Body of pancreas (tissue), 4 donors: ENCODE results near the gene CYBC1. TPM values are rescaled to one million over a fixed set of nuclear protein-coding genes. Genes with fewer than 3 reads are reported as not detected.

Source experiments
- ATAC-seq: fragments of 150-250 bp; one replicate; pipeline ENCODE4 v1.9.1; 2016
- DNase-seq, 4 donors: peaks; one replicate each; pipeline ENCODE4 v3.0.0-alpha.2; 2019
- H3K27ac ChIP-seq, 4 donors: fragments of 200-600 bp; sonication (generic); 1 replicate in 3 of 4; 2 replicates in 1 of 4; pipeline versions ENCODE4 v1.5.1 to v1.6.1; 2016 to 2019; ENCODE audit warnings: mild to moderate bottlenecking in 1 of 4, mixed read lengths in 1 of 4, moderate library complexity in 1 of 4
- H3K27me3 ChIP-seq, 2 donors: fragments of 200-600 bp; sonication (generic); one replicate each; pipeline ENCODE4 v1.6.0; 2016; ENCODE audit warnings: mild to moderate bottlenecking in 1 of 2
- H3K36me3 ChIP-seq, 2 donors: fragments of 200-600 bp; sonication (generic); replicated peaks in 1 of 2; 2 replicates each; pipeline ENCODE4 v1.5.1; 2016; ENCODE audit warnings: low read depth in 2 of 2; ENCODE audit not compliant: insufficient read depth in 1 of 2
- H3K4me1 ChIP-seq: fragments of 200-600 bp; sonication (generic); one replicate; pipeline ENCODE4 v1.6.0; 2016
- H3K4me3 ChIP-seq, 2 donors: fragments of 200-600 bp; sonication (generic); 1 replicate in 1 of 2; 2 replicates in 1 of 2; pipeline ENCODE4 v1.5.1; 2016 to 2019
- H3K9me3 ChIP-seq, 3 donors: fragments of 200-600 bp; sonication (generic); 1 replicate in 2 of 3; 2 replicates in 1 of 3; pipeline ENCODE4 v1.5.1; 2016
- POLR2A ChIP-seq, 3 donors: fragments of 450-650 bp; IDR thresholded peaks; one replicate each; pipeline ENCODE4 v1.6.1; 2016; ENCODE audit warnings: antibody characterized with exemption in 3 of 3, mild to moderate bottlenecking in 2 of 3
- WGBS, 2 donors: methylation state at CpG; one replicate each; pipeline ENCODE4 v1.1.5; 2017; 5-methylcytosine and 5-hydroxymethylcytosine counted together
- intact Hi-C: fragments of 100-400 bp; cut with DNase I; formaldehyde crosslinking; loops from one replicate; pipeline ENCODE4 v1.15.1; 2023
- total RNA-seq, 2 donors: library from RNA; depleted of rRNA; stranded (reverse); fragments of >200 nt; gene quantifications; one replicate each; pipeline ENCODE4 v1.1.0, GENCODE V29; 2016
- TF ChIP-seq, protein P1 (sequence below), 7 experiments: fragments of 450-650 bp in 4 of 7; fragments of 200-600 bp in 3 of 7; sonication (generic) in 3 of 7; IDR thresholded peaks; one replicate each; pipeline ENCODE4 v1.5.1; 2016 to 2019; ENCODE audit warnings: antibody characterized with exemption in 7 of 7

Gene CYBC1
- total RNA-seq, 2 donors from 2014 or later, result 53.1 to 68.2 TPM

DNA sequence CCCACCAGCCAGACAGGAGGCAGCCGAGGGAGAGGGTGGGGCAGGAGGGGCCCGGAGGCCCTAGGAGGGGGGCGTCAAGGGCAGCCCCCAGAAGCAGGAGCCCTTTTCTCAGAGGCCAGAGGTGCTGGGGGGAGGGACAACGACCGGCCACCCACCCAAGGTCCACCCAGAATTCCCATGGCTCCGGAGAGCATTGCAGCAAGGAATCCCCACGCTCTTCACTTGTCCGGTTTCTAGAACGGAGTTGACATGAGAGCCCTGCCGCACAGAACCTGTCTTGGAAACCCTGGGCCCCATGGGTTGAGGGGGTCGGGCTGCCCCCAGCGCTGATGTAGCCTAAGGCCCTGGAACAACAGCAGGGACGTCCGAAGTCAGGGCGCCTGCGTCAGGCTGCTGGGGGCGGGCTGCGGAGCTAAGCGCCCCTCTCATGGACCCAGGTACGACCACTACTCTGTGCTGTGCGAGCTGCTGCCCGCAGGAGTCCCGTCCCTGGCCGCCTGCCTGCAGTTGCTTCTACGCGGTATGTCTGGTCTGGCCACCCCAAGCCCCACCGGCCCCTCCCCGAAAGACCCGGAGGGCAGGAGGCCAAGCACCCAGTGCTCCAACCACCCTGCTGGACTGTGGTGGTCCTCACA, 11.2 kb downstream of the CYBC1 start:
- peaks cover 53% of the 10 kb centered on the region for H3K4me1 ChIP-seq
- H3K4me3 ChIP-seq, result no peak overlapping the region
- no peaks in the 10 kb centered on the region for H3K27me3 ChIP-seq
- intact Hi-C loops, result no loop called here
- no peak for ATAC-seq
- peak overlapping the region in 1 of 4 donors; percentile 71 for H3K27ac ChIP-seq
- no peaks in the 10 kb centered on the region for H3K9me3 ChIP-seq
- 91 to 97% methylated on average over 13 to 29 of the region's 29 CpGs for WGBS, 2 donors
- H3K36me3 ChIP-seq, result no peaks in the 10 kb centered on the region
- TF ChIP-seq, protein P1, sequence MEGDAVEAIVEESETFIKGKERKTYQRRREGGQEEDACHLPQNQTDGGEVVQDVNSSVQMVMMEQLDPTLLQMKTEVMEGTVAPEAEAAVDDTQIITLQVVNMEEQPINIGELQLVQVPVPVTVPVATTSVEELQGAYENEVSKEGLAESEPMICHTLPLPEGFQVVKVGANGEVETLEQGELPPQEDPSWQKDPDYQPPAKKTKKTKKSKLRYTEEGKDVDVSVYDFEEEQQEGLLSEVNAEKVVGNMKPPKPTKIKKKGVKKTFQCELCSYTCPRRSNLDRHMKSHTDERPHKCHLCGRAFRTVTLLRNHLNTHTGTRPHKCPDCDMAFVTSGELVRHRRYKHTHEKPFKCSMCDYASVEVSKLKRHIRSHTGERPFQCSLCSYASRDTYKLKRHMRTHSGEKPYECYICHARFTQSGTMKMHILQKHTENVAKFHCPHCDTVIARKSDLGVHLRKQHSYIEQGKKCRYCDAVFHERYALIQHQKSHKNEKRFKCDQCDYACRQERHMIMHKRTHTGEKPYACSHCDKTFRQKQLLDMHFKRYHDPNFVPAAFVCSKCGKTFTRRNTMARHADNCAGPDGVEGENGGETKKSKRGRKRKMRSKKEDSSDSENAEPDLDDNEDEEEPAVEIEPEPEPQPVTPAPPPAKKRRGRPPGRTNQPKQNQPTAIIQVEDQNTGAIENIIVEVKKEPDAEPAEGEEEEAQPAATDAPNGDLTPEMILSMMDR (IDR thresholded peaks at IDR 0.05), result no peak
- TF ChIP-seq POLR2A (IDR thresholded peaks at IDR 0.05), result no peak
- no peak for DNase-seq

DNA sequence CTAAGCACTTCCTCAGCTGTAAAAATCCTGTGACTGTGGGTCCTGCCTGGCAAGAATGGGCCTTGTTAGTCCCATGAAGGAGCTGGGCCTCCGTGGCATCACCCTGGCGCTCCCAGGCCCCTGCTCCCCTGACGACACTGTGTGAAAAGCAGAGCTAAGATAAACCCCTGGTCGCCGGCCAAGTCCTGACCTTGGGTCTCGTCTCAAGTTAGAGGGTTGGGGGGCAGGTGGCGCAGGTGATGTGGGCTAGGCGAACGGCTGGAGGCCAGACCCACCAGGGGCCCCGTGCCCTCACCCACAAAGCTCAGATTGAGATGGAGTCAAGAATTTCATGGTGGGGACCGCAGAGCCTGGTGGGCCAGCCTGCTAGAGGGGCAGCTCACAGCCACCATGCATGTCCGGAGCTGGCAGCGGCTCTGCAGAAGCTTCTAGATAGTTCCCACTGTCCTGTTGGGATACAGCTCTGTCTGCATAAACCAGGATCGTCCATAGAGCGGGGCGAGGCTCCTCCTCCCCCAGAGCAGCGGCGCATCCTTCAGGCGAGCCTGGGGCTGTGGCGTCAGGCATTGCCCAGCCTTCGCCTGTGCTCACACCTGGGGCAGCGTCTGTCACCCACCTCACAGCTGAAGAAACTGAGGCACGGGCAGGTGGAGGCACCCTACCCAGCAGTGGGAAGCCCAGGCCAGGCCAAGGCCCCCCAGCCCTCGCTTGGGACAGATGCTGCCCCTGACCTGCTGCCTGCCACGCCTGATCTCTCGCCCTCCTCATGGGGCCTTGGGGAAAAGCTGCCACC, 12.0 kb downstream of the CYBC1 start:
- peaks cover 46% of the 10 kb centered on the region for H3K4me1 ChIP-seq
- H3K9me3 ChIP-seq, result no peaks in the 10 kb centered on the region
- peak overlapping the region in 3 of 4 donors; percentile 10 to 82 (median 71) for H3K27ac ChIP-seq
- peak; percentile 58 to 72 (median 68) for DNase-seq
- TF ChIP-seq POLR2A (IDR thresholded peaks at IDR 0.05), result no peak
- TF ChIP-seq, protein P1 (IDR thresholded peaks at IDR 0.05), result no peak
- no peaks in the 10 kb centered on the region for H3K36me3 ChIP-seq
- no peaks in the 10 kb centered on the region for H3K27me3 ChIP-seq
- H3K4me3 ChIP-seq, result no peak overlapping the region
- ATAC-seq, result no peak
- WGBS, 2 donors, result 59 to 75% methylated on average over 12 to 26 of the region's 26 CpGs
- intact Hi-C loops, result no loop called here

DNA sequence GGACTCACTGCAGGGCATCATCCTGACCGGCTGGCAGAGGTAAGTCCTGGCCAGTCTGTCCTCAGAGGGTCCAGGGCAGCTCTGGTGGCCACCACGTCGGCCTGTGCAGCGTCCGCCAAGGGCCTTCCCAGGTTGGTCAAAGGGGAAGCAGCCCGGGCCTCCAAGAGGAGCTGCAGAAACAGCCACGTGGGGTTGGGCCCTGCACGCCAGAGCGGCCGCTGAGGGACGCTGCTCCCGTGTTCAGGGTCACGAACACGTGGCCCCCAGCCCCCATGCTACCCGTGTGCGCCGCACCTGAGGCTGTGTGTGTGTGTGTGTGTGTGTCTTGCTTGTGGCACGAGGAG, 13.3 kb downstream of the CYBC1 start:
- ATAC-seq, result peak; percentile 27
- TF ChIP-seq, protein P1 (IDR thresholded peaks at IDR 0.05), result no peak
- TF ChIP-seq POLR2A (IDR thresholded peaks at IDR 0.05), result no peak
- Histone ChIP-seq H3K27ac (peak overlapping the region; percentile 49 to 82 (median 76)), H3K9me3 (no peaks in the 10 kb centered on the region), H3K36me3 (no peaks in the 10 kb centered on the region), H3K4me3 (no peak overlapping the region), H3K4me1 (peaks cover 36% of the 10 kb centered on the region), H3K27me3 (no peaks in the 10 kb centered on the region)
- WGBS, 2 donors, result 10 to 43% methylated on average over 2 to 16 of the region's 18 CpGs
- DNase-seq, result peak in 1 of 4 donors; percentile 27
- intact Hi-C loops, result no loop called here

DNA sequence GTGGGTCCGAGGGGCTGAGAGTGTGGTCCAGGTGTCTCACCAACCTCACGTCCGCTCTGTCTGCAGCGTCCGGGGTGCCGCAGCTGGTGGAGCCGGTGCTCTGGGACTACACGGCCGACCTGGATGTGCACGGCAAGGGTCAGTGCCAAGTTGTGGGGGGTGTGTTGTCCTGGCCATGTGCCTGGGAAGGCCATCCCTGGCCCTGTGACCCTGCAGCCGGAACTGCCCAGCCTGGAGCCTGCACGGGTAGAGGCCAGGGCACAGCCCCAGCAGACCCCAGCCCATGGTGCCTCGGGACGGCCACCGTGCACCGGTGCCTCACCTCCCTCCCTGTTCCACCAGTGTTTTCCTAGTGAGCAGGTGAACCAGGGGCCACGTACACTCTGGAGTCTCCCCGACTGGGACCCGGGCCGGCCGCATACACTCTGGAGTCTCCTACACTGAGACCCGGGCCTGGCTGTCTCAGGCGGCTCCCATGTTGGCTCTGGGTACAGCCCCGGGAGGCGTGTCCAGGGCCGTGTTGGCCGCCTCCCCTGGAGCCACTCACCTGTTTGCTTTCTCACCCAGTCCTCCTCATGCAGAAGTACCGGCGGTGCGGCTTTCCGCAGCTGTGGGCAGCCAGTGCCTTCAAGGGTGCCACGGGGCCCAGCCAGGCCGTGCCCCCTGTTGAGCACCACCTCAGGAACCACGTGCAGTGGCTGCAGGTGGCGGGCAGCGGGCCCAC, 13.8 kb downstream of the CYBC1 start:
- no peaks in the 10 kb centered on the region for H3K9me3 ChIP-seq
- WGBS, 2 donors, result 47 to 59% methylated on average over 9 to 34 of the region's 36 CpGs
- peak; percentile 56 to 57 (median 56) for TF ChIP-seq POLR2A (IDR thresholded peaks at IDR 0.05)
- TF ChIP-seq, protein P1 (IDR thresholded peaks at IDR 0.05), result no peak
- no peaks in the 10 kb centered on the region for H3K27me3 ChIP-seq
- H3K4me1 ChIP-seq, result peaks cover 36% of the 10 kb centered on the region
- H3K36me3 ChIP-seq, result no peaks in the 10 kb centered on the region
- no peak overlapping the region for H3K4me3 ChIP-seq
- peak; percentile 92 for ATAC-seq
- peak; percentile 85 to 92 (median 90) for DNase-seq
- intact Hi-C loops, result no loop called here
- H3K27ac ChIP-seq, result peak overlapping the region; percentile 49 to 82 (median 76)
